Suprapubic skin (tissue), 4 donors: Measurements from ENCODE around the gene ZNF502. TPM values are rescaled to one million over a fixed set of nuclear protein-coding genes. Genes with fewer than 3 reads are reported as not detected.

Source experiments
- DNase-seq, 2 donors: peaks; one replicate each; pipeline ENCODE4 v3.0.0-alpha.2; 2019; ENCODE audit warnings: low spot score in 2 of 2
- H3K27ac ChIP-seq: fragments of 200-600 bp; sonication (generic); one replicate; pipeline ENCODE4 v1.5.1; 2019
- H3K27me3 ChIP-seq: fragments of 200-600 bp; sonication (generic); one replicate; pipeline ENCODE4 v1.5.1; 2019
- H3K36me3 ChIP-seq: fragments of 200-600 bp; sonication (generic); one replicate; pipeline ENCODE4 v1.5.1; 2019
- H3K4me1 ChIP-seq: fragments of 200-600 bp; sonication (generic); one replicate; pipeline ENCODE4 v1.5.1; 2019
- H3K4me3 ChIP-seq: fragments of 200-600 bp; sonication (generic); one replicate; pipeline ENCODE4 v1.5.1; 2019; ENCODE audit warnings: mild to moderate bottlenecking
- H3K9me3 ChIP-seq: fragments of 200-600 bp; sonication (generic); one replicate; pipeline ENCODE4 v1.5.1; 2019
- CTCF ChIP-seq, 2 donors: fragments of 200-600 bp in 1 of 2; fragments of 450-650 bp in 1 of 2; sonication (generic) in 1 of 2; IDR thresholded peaks; one replicate each; pipeline ENCODE4 v1.5.1; 2016 to 2019; ENCODE audit warnings: antibody characterized with exemption in 2 of 2, mild to moderate bottlenecking in 1 of 2, moderate library complexity in 1 of 2
- EP300 ChIP-seq: sonication (generic); formaldehyde crosslinking; IDR thresholded peaks from one replicate; pipeline ENCODE4 v1.6.1; 2017; ENCODE audit warnings: antibody characterized with exemption
- POLR2A ChIP-seq, 2 donors: fragments of 450-650 bp; IDR thresholded peaks; one replicate each; pipeline ENCODE4 v1.6.1; 2017; ENCODE audit warnings: antibody characterized with exemption in 2 of 2, mild to moderate bottlenecking in 2 of 2, moderate library complexity in 2 of 2
- POLR2AphosphoS5 ChIP-seq, 3 donors: sonication (generic); formaldehyde crosslinking; IDR thresholded peaks; one replicate each; pipeline ENCODE4 v1.6.1; 2017; ENCODE audit warnings: antibody characterized with exemption in 3 of 3
- WGBS: methylation state at CpG from one replicate; pipeline ENCODE4 v1.1.5; 2018; 5-methylcytosine and 5-hydroxymethylcytosine counted together
- total RNA-seq, 4 donors: library from RNA; depleted of rRNA; stranded (reverse); fragments of >200 nt; gene quantifications; one replicate each; pipeline ENCODE4 v1.1.0, GENCODE V29; 2016

ZNF502 gene
- total RNA-seq, 4 donors from 2014 or later, result 3.2 to 5.7 (median 4.6) TPM

GRCh38 chr3:44721231-44722102 is 9.0 kb downstream of the ZNF502 start:
- H3K9me3 ChIP-seq, result peaks cover 64% of the 10 kb centered on the region
- no peaks in the 10 kb centered on the region for H3K4me1 ChIP-seq
- DNase-seq, result no peak
- no peak overlapping the region for H3K27ac ChIP-seq
- WGBS, result 98% methylated on average over 10 of the region's 10 CpGs
- TF ChIP-seq POLR2A (IDR thresholded peaks at IDR 0.05) (no peak), POLR2AphosphoS5 (IDR thresholded peaks at IDR 0.05) (no peak), EP300 (no peak), CTCF (IDR thresholded peaks at IDR 0.05) (no peak)
- H3K4me3 ChIP-seq, result no peak overlapping the region
- H3K27me3 ChIP-seq, result no peaks in the 10 kb centered on the region
- peaks cover 49% of the 10 kb centered on the region for H3K36me3 ChIP-seq

DNA sequence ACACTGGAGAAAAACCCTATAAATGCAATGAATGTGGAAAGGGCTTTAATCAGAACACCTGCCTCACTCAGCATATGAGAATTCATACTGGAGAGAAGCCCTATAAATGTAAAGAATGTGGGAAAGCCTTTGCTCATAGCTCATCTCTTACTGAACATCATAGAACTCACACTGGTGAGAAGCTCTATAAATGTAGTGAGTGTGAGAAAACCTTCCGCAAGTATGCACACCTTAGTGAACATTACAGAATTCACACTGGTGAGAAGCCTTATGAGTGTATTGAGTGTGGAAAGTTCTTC is 9.6 kb downstream of the ZNF502 start:
- Histone ChIP-seq H3K27ac (no peak overlapping the region), H3K4me1 (no peaks in the 10 kb centered on the region), H3K9me3 (peaks cover 69% of the 10 kb centered on the region), H3K27me3 (no peaks in the 10 kb centered on the region), H3K4me3 (no peak overlapping the region), H3K36me3 (peaks cover 49% of the 10 kb centered on the region)
- no peak for TF ChIP-seq CTCF (IDR thresholded peaks at IDR 0.05)
- TF ChIP-seq EP300, result no peak
- TF ChIP-seq POLR2AphosphoS5 (IDR thresholded peaks at IDR 0.05), result no peak
- TF ChIP-seq POLR2A (IDR thresholded peaks at IDR 0.05), result no peak
- 100% methylated on average over 1 of the region's 1 CpG for WGBS
- DNase-seq, result no peak

GRCh38 chr3:44729384-44729910 is 17.0 kb downstream of the ZNF502 start, which contains the start of gene ZNF501:
Gene ZNF501, plus strand, starts transcription at chr3:44729635. Its CDS starts 4,787 bp downstream, at chr3:44734422.
- Histone ChIP-seq H3K4me1 (peaks cover 16% of the 10 kb centered on the region), H3K9me3 (peaks cover 53% of the 10 kb centered on the region), H3K36me3 (peaks cover 35% of the 10 kb centered on the region), H3K27me3 (no peaks in the 10 kb centered on the region), H3K27ac (no peak within 1 kb of the TSS), H3K4me3 (peak within 1 kb of the TSS; percentile 72)
- peak; percentile 96 for DNase-seq
- TF ChIP-seq EP300 (no peak), POLR2AphosphoS5 (IDR thresholded peaks at IDR 0.05) (peak in 1 of 3 donors; percentile 90)
- WGBS, result under 1% methylated on average over 27 of the region's 46 CpGs

DNA sequence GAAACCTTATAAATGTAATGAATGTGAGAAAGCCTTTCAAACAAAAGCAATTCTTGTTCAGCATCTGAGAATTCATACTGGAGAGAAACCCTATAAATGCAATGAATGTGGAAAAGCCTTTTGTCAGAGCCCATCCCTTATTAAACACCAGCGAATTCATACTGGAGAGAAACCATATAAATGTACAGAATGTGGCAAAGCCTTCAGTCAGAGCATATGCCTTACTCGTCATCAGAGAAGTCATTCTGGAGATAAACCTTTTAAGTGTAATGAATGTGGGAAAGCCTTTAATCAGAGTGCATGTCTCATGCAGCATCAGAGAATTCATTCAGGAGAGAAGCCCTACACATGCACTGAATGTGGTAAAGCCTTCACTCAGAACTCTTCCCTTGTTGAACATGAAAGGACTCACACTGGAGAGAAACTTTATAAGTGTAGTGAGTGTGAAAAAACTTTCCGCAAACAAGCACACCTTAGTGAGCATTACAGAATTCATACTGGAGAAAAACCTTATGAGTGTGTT is 22.2 kb downstream of the ZNF502 start:
- peaks cover 62% of the 10 kb centered on the region for H3K9me3 ChIP-seq
- peaks cover 40% of the 10 kb centered on the region for H3K36me3 ChIP-seq

DNA sequence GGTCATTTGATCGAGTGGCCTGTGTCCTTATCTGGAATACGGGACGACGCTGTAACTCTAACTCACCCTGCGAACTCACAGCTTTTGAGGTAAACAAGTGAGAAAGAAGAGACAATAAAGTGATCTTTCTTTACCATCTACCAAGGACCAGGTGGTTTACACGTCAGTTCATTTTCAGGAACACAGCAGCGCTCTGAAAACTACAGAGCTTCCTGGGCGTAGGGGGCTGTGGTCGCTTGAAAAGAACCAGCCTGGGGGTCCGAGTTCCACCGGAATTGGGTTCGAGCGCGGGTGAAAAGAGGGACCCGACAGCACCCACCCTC is 48.6 kb downstream of the ZNF502 start:
- TF ChIP-seq EP300, result no peak
- no peak for TF ChIP-seq POLR2AphosphoS5 (IDR thresholded peaks at IDR 0.05)
- no peak for TF ChIP-seq POLR2A (IDR thresholded peaks at IDR 0.05)
- DNase-seq, result no peak
- H3K36me3 ChIP-seq, result no peaks in the 10 kb centered on the region
- peak overlapping the region; percentile 59 for H3K4me3 ChIP-seq
- WGBS, result 8% methylated on average over 9 of the region's 15 CpGs
- no peaks in the 10 kb centered on the region for H3K9me3 ChIP-seq
- no peaks in the 10 kb centered on the region for H3K27me3 ChIP-seq
- peaks cover 14% of the 10 kb centered on the region for H3K4me1 ChIP-seq
- peak overlapping the region; percentile 7 for H3K27ac ChIP-seq

More for the DNA sequence above, 22.2 kb downstream of the ZNF502 start:
- no peak overlapping the region for H3K4me3 ChIP-seq
- H3K4me1 ChIP-seq, result peaks cover 8% of the 10 kb centered on the region
- no peaks in the 10 kb centered on the region for H3K27me3 ChIP-seq
- TF ChIP-seq EP300 (no peak), POLR2A (IDR thresholded peaks at IDR 0.05) (no peak), CTCF (IDR thresholded peaks at IDR 0.05) (no peak), POLR2AphosphoS5 (IDR thresholded peaks at IDR 0.05) (no peak)
- H3K27ac ChIP-seq, result no peak overlapping the region
- 92% methylated on average over 3 of the region's 3 CpGs for WGBS
- no peak for DNase-seq
